T-helper 2 cell treated with Interferon-gamma antibody and Interleukin-4, amounts not matched to agents 100 ng/mL and 5 ng/mL, for 36 hours (primary cell): ENCODE results near the gene STRA6. TPM values are rescaled to one million over a fixed set of nuclear protein-coding genes. Genes with fewer than 3 reads are reported as not detected.

Experiments
- intact Hi-C: fragments of 100-400 bp; cut with micrococcal nuclease; formaldehyde crosslinking; loops from one replicate; pipeline ENCODE4 v1.15.1; 2023
- total RNA-seq: library from RNA; stranded (reverse); gene quantifications from 2 replicates; pipeline ENCODE4 v1.2.3, GENCODE V29; 2022

The STRA6 gene, protein sequence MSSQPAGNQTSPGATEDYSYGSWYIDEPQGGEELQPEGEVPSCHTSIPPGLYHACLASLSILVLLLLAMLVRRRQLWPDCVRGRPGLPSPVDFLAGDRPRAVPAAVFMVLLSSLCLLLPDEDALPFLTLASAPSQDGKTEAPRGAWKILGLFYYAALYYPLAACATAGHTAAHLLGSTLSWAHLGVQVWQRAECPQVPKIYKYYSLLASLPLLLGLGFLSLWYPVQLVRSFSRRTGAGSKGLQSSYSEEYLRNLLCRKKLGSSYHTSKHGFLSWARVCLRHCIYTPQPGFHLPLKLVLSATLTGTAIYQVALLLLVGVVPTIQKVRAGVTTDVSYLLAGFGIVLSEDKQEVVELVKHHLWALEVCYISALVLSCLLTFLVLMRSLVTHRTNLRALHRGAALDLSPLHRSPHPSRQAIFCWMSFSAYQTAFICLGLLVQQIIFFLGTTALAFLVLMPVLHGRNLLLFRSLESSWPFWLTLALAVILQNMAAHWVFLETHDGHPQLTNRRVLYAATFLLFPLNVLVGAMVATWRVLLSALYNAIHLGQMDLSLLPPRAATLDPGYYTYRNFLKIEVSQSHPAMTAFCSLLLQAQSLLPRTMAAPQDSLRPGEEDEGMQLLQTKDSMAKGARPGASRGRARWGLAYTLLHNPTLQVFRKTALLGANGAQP
- not detected in 2 replicates for total RNA-seq

DNA sequence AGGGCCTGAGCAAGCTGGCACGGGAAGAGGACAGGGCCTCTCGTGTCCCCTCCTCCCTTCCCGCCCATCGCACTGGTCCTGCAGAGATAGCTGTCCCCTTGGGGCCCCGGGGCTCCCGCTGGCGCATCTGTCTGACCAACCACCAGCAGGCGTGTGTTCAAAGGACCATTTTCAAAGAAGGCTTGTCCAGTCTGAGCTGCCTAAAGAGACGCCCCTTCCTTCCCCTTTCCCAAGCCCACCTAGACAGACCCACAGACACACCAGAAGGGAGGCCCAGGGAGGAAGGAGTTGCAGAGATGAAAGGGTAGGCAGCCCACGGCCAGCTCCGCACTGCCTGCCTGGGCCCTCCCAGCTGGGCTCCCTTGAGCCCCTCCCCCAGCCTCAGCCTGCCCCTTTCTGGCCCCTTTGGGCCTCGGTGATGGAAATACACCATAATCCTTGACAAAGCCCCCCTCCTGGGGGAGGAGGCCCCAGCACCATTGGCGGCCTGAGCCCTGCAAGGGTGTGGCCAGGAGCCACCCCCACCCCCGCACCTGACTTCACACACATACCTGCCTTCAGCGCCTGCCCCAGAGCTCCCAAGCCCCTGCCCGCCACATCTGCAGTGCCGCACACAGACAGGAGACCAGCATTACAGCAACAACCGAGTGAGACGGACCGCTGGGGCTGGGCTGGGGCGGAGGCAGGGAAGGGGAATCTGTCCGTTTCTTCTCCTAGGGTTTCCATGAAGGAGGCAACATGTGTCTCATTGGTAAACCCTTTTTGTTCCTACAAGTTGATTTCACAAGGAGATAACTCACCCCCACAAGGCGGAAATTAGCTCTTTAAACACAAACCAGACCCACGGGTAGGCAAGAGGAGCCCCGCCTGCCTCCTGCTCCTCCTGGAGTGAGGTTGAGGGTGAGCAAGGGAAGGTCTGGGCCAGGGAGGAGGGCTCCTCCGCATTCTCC lies at the start of gene STRA6:
Gene STRA6, minus strand, starts transcription at position 336 of the 950 bp plus-strand sequence. CDS start 520 bp downstream, outside the sequence.
- intact Hi-C loops: no loop called here

DNA sequence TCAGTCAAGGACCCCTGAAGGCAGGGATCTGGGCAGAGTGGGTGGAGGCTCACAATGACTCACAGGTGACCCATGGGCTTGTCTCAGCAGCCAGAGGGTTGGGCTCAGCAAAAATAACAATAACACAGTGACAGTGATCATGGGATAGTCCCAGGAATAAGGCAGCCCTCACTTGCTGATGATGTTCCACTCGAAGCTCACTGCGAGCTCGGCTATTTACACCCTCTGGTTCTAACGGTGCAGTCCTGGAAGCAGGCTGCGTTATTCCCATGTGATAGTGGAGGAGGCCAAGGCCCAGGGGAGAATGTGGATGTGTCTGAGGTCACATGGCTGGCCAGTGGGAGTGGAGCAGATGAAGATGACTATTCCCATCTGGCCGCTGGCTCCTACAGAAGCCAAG lies 49.7 kb upstream of the STRA6 start:
- intact Hi-C loops: no loop called here

DNA sequence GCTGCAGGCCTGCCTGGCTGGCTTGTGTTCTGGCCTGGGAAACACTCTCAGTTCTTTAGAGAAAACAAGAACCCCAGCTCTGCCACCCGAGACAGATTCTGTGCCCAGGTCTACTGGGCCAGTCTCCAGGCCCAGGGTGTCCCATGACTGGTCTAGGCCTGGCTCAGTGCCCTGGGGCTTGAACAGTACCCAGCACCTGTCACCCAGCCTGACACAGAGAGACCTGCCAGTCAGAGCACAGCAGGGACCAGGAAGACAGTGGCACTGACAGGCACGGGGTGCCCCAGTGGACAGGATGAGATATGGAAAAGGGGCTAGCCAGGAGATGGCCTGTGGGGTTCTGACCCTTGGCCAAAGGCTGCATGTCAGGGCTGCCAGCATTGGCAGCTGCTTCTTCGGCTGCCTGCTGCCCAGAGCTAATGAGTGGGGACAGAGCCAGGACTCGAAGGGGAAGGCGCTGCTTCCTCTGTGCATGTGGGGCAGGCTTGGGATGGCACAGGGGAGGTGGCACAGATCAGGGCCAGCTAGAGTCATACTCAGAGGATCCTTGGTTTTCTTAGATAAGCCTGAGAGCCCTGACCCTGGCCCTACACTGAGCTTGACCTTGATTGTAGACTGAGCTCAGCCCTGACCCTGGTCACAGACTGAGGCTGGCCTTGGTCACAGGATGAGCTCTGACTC lies 48.7 kb upstream of the STRA6 start:
- intact Hi-C loops: no loop called here

DNA sequence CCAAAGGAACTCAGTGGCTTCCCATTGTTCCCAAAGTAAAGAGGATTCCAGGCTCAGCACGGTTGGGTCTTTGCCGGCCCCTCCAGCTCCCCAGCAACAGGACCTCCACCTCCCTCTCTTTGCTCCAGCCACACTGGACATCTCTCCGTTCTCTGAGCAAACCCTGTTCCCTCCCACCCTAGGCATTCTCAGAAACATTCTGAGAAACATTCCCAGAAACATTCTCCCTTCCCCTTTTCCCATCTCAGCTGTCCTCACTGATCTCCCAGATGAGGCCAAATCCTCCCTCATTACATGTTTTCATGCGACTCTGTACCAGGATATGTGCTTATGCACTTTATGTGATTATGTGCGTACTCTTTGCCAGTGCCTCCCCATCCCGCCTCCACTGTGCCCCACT lies 47.7 kb upstream of the STRA6 start:
- intact Hi-C loops: no loop called here

DNA sequence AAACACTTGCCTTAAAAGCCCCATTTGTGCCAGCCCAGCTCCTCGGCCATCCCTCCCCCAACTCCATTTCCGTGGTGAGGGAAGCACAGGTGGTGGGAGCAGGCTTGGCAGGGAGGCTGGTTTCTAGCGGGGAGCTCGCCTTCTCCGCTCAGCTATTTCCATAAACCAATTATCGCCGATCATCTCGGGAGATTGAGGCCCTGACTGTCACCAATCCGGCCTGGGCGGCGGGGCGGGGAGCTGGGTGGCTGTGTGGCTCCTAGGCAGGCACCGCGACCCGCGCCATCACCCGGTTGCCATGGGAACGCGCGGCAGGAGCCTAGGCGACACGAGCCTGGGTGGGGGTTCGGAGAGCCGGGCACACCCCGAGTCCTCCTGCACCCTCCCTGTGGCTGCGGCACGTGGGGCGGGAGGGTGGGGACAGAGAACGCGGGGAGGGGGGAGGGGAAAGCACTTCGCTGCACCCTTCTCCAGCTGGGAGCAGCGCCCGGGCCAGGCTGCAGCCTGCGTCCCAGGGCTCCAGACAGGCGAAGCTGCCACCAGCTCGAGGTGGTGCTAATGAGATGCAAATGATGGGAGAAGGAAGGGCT lies 42.9 kb upstream of the STRA6 start:
- intact Hi-C loops: no loop called here

DNA sequence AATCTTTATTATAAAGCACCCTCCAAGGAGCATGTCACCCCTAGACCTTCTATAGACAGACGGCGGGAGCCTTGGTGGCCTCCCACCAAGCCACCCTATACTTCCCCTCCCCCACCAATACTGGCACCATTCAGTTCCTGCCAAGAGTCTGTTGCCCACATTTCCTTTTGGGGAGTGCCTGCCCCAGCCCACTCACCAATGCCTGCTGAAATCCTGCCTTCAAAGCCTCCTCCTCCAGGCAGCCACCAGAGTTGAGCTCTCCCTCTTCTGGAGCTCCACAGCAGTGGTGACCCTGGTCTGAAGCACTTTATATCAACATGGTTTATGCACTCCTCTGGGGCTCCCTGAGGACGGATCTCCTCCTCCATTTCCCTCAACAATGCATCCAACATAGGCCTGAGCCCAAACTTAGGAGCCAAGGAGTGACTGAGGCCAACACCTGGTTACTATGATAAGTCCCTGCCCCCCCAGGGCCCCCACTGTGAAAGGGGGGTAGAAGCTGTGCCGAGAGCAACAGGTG lies 42.3 kb upstream of the STRA6 start:
- intact Hi-C loops: no loop called here

DNA sequence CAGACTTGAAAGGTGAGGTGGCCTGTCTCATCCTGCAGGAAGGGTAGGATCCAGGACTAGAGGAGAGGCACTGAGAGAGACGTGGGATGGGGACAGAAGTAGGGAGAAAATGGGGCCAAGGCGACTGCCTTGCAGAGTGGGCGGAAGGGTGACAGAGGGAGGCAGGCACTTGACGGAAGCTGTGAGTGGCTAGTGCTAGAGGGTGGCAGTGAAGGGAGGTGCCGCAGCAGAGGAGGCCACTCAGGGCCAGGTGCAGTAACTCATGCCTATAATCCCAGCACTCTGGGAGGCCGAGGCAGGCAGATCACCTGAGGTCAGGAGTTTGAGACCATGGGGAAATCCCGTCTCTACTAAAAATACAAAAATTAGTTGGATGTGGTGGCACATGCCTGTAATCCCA lies 40.8 kb upstream of the STRA6 start:
- intact Hi-C loops: no loop called here

DNA sequence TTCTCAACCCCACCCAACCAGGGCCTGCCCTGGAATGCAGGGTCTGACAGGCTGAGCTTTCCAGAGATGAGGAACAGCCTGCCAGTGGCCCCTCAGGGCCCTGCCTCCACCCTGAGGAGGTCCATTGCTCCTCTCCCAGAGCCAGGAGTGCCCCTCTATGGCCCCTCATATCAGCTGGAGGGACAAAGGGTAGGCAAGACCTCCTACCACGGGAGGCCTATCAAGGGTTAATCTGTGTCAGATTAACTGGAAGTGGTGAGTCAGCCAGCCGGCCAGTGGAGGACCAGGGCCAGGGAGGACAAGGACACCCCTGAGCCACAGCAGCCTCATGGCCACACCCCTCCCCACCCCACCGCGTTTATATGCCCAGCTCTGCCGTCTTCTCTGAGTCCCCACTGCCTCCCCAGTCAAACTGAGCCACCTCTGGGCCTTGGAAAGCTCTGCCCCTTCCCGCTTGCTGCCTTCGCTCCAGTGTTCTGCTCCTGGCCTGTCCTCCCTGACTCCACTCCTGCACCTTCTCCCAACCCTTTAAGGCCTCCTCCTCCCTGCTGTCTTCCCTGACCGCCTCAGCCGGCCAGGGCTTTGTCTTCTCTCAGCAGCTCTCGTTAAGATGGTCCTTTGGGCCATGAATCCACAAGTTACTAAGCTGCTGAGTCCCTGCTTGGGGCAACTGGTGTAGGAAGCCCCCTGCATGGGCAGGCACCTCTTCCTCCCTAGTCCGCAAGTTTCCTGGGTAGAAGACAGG lies 40.0 kb upstream of the STRA6 start:
- intact Hi-C loops: no loop called here

DNA sequence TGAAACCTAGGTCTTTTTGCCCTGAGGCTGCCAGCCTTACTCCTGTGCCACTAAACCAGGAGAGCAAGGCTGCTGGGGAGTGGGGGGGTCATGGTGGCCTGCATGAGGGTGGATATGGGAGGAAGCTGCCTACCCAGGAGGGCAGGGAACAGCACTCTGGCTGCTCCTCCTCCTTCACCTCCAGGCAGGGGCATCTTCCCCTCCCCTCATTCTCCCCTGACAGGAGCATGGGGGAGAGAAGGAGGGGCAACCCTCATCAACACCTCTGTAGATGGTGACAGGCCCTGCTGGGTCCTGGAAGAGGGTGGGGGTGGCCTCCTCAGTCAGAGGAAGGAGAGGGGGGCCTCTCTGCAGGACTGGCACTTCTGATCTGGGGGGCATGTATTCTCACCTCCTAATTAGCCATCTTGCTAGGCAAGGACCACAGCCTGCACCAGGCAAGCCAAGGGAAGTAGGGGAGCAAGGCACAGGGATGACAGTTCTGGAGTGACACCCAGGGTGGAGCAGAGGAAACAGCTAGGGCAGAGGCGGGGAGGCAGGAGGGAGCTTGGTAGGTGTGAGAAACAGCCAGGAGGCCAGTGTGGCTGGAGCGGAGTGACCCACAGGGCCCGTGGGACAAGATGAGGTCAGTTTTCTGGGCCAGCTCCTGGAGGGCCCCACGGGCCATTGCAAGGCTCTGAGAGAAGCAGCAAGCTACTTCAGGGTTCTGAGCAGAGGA lies 38.5 kb upstream of the STRA6 start:
- intact Hi-C loops: no loop called here

DNA sequence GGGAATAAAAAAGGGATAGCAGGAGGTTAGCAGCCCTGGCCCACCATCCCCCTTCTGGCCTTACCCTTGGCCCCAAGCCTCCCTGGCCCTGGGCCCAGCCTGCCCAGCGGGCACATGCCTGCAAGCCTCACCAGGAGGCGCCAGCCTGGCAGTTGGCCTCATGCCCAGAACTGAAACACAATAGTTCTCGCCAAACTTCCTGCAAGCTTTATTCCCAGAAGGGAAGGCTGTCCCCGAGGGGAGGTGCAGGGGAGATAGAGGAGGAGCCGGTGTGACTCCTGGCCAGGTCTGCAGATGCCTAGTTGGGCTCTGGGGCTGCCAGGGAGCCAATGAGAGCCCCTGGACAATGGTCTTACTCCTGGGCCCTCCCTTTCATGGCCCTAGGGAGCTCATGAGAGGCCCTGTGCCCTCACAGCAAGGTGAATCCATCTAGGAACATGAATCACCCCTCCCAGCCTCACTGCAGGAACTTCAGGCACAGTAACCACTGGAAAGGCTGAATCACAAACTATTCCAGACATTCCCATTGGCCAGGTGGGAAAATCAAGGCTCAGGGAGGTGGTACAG lies 37.5 kb upstream of the STRA6 start:
- intact Hi-C loops: no loop called here

DNA sequence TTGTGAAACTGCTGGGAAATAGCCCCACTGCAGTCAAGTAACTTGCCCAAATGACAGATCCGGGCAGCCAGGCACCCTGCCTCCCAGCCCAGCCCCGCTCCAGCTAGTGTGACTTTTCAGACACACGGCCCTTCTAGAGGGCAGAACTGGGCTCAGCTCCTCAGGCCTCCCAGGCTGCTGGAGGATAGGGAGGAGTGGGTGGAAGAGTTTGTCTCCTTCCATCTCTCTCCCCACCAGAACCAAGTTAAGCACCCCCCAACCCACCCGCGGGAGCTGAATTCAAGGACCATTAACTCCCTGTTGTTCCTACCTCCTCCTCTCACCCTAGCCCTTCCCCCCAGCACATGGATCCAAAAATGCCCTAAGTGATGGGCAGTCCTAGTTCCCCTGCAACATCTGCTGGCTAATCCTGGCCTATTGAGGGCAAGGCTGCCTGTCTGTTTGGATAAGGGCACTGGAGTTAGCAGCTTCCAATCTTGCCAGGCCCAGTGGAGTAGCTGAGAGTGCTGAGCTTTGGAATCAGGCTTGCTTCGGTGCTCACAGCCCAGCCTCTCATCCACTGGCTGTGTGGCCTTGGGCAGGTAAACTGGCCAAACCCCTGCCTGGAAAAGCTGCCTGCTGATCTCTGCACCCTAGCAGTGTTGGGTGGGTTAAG lies 36.6 kb upstream of the STRA6 start:
- intact Hi-C loops: no loop called here

DNA sequence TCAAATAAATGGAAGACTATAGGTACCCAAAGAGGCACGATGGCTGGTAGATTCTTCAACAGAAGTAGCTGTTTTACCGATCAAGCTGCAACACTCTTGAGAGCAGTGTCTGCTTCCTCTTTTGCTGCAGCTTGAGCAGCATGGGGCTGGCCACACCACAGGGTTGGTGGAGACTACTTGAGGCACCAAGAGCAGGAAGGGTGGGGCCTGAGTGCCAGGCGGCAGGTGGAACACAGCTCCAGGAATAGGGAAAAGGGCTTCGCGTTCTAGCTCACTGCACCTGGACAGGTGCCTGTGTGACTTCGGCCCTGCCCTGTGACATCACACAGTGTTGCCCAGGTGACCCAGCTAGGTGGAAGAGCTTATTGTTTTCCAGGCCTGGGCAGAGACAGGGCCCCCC lies 33.4 kb upstream of the STRA6 start, which contains the start of gene CCDC33:
Gene CCDC33, plus strand, starts transcription at position 365 of the 400 bp plus-strand sequence. CDS start 394 bp downstream, outside the sequence.
- intact Hi-C loops: no loop called here

DNA sequence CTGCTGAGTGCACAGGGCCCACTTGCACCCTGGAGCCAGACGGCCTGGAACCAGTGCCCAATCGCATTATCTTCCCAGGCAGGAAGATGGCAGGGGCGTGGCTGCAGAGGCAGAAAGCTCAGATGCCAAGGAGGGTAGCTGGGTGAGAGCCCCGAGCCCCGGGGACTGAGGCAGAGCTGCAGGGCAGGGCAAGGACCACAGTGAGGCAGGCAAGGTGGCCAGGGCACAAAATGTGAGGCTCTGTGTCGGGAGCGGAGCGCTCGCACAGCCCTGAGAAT lies 31.9 kb upstream of the STRA6 start:
- intact Hi-C loops: no loop called here

DNA sequence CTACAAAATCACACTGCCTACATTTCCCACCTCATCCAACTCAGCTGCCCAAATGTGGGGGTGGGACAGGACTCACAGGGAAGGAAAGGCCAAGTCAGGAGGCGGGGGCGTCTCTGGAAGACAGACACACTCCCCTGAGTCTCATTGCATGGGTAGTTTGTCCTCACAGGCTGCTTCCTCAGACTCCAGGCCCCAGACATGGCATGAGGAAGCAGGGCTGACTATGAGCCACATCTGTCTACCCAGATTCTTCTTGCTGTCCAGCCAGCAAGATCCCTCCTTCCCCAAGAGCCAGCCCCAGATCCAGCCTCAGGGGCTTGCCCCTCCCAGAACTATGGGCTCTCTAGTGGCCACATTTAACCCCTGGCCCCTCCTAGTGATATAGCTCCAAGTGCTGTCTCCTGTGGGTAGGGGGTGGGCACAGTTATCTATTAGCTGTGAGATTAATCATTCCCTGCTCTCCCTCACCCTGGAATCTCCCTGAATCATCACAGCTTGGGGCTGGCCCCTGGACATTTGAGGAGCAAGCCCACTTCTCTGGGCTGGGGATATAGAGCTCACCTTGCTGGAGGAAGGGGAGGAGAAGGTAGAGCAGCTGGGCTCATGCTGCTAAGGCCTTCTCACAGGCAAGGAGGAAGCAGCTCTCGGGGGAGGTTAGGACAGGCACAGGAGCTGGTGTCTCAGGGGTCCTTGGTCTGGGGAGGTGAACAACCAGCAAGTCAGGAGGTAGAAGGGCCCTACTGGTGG lies 31.4 kb upstream of the STRA6 start:
- intact Hi-C loops: no loop called here

DNA sequence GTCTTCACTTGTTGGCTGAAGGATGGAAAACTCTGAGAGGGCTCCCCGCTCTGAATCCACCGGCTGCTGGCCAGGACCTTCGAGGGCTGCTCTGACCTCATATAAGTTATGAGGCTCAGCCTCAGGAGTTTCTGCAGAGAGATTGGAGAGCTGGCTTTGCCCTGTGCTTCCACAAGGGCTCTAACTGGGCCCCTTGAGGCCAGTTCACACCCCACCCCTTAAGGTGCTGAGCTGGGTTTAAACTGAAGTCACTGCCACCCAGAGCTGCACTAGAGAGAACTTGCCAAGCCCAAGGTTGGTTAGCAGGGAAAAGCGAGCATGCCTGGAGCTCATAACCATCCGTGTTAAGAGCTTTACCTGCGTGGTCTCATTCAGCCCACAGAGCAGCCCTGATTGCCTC lies 30.8 kb upstream of the STRA6 start:
- intact Hi-C loops: no loop called here

DNA sequence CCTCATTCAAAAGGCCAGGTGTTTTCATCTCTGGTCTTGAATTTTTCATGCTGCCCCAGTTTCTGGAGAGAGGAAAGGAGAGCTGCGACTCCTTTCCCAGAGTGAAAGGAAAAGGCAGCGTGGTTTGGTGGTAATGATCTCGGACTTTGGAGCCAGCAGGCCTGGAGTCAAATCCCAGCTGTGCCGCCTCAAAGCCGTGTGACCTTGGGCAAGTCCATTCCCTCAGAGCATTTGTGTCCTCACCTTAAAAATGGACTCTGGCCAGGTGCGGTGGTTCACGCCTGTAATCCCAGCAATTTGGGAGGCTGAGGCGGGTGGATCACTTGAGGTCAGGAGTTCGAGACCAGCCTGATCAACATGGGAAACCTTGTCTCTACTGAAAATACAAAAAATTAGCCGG lies 28.9 kb upstream of the STRA6 start:
- intact Hi-C loops: no loop called here

DNA sequence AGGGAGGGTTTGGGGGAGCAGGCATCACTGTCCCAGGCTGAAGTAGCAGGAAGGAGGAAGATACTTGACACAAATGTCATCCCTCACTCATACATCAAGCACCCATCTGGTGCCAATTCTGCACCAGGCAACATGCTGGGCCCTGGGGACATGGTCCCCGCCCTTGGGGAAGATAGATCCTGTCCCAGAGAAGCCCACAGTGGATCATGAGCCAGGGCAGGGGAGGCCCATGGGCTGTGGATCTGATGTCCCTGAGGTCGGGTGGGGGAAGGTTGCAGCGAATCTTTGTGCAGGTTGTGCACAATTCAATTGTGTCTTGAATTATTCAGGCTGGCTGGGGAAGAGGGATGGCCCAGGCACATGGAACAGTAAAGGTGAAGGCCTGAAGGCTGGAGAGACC lies 27.1 kb upstream of the STRA6 start:
- intact Hi-C loops: no loop called here

DNA sequence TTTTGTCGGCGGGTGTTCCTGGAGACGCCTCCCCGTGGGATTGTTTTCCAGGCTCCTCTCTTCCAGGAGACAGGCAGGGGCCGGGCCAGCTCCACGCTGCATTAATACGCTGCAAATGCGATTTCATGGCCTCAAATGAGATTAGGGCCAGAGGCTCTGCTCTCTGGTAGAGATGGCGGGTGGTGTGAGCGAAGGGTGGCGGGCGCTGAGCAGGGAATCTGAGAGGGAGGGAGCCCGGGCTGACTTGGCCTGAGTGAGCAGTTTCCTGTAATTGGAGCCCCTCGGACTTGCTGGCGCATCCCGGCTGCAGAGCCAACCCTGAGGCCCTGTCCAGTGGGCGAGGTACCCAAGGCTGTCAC lies 26.1 kb upstream of the STRA6 start:
- intact Hi-C loops: no loop called here
